Medulla oblongata (tissue), 1 donor: ENCODE measurements around the gene RELN.

ENCODE experiments used
- DNase-seq: peaks from one replicate; pipeline ENCODE4 v3.0.0-alpha.2; 2015; ENCODE audit errors: extremely low spot score

RELN gene

DNA sequence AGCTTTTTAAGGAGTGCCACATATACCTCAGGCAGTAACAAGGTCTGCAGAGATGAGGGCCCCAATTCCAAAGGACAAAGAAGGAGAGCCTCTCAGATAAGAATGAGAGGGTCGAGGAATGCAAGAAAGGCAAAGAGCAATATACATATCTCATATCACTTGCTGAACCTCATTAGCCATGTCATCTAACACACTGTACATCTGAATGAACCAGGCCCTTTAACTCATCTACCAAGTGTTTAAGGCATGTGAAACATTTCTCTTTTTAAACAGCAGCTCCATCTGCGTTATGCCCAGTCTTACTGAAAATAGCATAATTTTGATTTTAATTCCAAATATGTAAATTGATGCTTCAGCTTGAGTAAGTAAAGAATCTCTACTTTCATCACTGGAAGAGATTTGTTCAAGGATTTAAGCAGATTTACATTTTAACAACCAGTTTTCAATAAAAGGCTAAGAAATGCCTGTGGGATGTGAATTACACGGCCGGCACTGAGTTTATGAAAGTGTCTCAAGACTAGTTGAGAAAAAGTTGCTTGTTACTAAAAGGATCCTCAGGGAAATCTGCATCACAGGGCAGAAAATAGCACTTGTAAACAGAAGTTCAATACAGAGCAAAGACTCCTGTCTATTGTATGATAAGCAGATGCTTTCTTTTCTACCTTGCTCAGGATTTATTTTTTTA, 419.7 kb downstream of the RELN start:
- no peak for DNase-seq

GRCh38 chr7:103564416-103564815, 425.0 kb downstream of the RELN start:
- DNase-seq: no peak

- DNase-seq: no peak
These were observed 429.3 kb downstream of the RELN start for GRCh38 chr7:103560136-103560535.

- DNase-seq: no peak
These were observed 438.4 kb downstream of the RELN start for GRCh38 chr7:103551016-103551415.

DNA sequence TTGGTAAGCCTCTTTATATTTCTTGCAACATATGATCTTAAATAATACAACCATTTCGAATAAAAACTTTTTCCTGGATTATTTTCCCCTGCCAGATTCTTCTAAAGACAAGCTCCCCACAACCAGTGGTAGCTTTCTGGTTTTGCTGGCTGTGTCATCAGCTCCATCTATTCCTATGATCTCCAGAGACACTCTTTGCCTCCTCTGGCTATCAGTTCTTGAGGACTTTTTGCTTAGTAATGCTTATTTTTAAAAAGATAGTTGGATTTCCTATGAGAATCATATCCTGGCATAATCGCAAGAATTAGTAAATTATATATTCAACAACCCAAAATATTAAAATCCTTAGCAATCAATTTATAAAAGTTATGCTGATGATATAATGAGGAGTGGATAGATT, 439.7 kb downstream of the RELN start:
- DNase-seq: no peak

DNA sequence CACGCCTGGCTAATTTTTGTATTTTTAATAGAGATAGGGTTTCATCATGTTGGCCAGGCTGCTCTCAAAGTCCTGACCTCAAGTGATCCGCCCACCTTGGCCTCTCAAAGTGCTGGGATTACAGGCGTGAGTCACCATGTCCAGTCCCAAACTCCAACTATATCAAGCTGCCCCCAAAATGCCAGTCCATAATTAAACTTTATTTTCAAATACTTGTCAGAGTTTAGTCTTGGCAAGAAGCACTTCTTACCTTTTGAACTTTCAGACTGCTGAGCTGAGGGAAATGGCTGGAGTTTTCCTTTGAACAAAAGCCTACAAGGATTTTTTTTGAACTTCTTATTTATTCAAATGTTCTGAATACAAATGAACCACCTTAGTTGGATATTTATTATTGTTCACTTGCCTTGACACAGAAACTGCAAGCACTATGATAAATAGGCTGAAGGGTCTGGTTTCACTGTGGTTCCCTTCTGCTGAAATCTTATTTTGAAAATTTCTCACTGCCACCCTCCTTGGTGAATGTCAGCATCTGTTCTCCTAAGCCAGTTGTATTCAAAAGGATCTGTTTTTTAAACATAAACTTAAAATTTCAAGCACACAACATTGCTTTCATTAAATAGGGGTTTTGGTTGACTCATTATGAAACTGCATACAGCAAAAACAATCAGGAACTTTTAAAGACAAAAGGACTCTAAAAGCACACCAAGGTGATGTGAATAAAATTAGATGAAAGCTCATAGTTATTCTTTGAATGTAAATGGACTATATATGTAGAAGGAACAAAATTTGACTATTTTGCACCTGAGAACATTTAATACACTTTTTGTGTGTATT, 441.8 kb downstream of the RELN start:
- DNase-seq: no peak

DNA sequence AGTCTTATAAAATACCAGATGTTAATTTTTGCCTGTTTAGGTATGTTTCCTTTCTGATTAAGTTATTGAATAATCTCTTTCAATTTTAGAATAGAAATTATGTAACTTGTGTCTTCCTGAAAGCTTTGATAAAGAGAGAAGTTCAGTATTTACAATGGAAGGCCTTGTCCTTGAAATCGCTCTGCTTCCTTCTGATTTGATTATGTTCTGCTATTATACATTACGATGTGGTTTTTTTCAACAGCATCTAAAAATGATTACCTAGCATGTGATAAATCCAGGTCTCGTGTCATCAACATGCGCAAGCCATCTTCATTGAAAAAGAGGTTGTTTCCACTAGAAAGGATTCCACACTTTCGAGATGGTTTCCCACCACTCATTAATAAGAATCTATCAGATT, 447.0 kb downstream of the RELN start:
- no peak for DNase-seq

GRCh38 chr7:103541947-103542346, 447.5 kb downstream of the RELN start:
- no peak for DNase-seq

DNA sequence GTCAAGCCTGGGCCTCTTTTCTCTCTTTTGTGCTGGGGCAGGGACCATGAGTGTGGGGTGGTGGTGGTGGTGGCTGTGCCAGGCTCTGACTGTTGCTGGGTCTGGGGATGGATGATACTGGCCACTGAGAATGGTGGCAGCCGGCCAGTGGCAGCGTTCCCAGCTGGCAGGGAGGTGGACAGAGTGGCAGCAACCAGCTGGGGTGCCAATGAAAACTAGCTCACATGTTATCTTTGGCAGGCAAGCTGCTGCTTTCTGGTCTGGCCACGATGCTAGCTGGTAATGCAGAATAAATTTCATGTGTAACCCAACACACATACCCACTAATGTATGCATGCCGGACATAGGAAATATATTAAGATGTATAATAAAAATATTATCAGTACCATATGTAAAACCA, 448.4 kb downstream of the RELN start:
- peak; percentile 96 for DNase-seq

- no peak for DNase-seq
These were observed 449.1 kb downstream of the RELN start for GRCh38 chr7:103540338-103540737.

- DNase-seq: no peak
These were observed 449.6 kb downstream of the RELN start for GRCh38 chr7:103539875-103540274.

DNA sequence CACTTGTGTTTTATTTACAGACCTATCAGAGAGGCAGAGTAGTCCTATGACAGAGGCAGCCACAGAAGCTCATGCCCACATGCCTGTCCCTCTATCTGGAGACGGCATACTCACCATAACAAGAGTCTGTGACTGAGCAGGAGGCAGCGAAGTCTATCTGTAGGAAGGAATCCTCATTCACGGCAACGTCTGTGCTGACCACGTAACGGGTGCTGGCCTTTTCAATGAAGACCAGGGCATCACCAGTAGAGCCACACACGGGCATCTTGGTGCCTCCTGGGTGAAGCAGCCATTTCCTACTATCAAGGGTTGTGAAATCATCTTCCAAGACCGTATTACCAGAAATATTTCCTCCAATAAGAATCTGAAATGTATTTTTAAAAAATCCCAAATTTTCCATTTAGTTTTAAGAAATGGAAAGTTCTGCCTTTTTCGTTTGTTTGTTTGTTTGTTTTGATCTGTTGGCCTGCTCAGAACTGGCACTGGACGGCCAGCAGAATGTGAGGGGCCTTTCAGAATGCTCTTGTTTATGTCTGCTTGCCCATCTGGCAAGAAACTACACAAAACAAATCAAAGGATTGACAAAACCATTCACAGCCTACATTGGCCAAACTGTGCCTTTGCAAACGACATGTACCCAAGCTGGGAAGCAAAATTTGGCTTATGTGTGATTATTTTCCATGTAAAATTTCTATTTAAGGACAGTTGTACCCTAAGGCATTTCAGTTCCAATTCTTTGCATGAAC, 450.3 kb downstream of the RELN start:
- DNase-seq: peak; percentile 62

- no peak for DNase-seq
These were observed 455.7 kb downstream of the RELN start for GRCh38 chr7:103533761-103534160.

- peak; percentile 81 for DNase-seq
These were observed 456.5 kb downstream of the RELN start for GRCh38 chr7:103532955-103533354.

GRCh38 chr7:103528152-103528551, 461.3 kb downstream of the RELN start:
- DNase-seq: no peak

- no peak for DNase-seq
These were observed 463.5 kb downstream of the RELN start for GRCh38 chr7:103525937-103526336.

- peak; percentile 88 for DNase-seq
These were observed 465.2 kb downstream of the RELN start for GRCh38 chr7:103524042-103524907.

- DNase-seq: no peak
These were observed 467.5 kb downstream of the RELN start for GRCh38 chr7:103521937-103522336.

- no peak for DNase-seq
These were observed 484.8 kb downstream of the RELN start for GRCh38 chr7:103504505-103505135.

DNA sequence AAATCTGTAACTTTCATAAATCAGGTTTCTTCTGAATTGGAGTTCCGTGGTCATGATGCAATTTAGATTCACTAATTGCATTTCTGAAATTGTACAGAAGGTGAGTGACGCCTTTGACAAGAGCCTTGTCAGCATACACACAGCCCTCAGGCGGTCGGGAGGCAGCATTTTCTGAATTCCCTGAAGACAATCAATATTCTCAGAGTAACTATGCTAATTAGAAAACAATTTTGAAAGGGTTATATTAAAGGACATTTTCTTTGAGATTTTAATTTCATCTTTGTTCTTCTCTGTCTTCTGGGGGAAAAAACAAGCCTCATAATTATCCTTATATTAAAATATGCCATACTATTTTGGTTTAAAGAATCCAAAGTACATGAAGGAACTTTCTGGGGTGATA, 488.3 kb downstream of the RELN start:
- DNase-seq: no peak

DNA sequence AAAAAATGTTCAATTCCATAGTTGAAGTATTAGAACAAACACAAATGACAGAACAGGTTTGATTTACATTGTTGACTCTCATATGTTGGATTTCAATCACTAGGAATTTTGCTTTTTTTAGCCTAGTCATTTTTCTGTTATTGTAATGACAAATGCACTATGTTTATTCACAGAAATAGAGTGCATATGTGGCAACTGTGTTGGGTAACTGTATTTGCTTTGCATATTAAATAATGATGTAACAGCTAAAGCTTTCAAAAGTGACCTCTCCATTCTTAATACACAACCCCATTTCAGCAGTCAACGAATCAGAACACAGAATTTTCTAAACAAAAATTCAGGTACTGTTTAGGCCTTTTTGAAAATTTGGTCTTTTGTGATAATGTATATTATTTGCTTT, 489.5 kb downstream of the RELN start:
- no peak for DNase-seq
